ENCODE results near the gene DPEP3.

DNA sequence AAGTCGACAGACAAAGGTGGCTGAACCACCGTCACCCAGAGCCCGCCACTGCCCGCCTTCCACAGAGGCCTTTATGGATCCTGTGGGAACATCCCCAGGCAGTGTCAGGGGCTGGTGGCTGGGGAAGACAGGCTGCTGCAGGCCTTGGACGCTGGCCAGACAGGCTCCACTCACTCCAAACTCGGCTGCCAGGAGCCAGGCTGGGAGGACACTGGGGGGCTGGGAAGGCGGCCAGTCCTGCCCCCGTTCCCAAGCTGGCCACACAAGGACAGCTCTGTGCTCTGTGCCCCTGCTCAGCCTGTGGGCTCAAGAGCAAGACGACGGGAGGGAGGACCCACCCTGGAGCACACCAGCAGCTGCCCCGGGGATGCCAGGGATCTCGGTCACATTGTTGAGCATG lies 28.8 kb downstream of the DPEP3 start:
- TF ChIP-seq, protein P1, sequence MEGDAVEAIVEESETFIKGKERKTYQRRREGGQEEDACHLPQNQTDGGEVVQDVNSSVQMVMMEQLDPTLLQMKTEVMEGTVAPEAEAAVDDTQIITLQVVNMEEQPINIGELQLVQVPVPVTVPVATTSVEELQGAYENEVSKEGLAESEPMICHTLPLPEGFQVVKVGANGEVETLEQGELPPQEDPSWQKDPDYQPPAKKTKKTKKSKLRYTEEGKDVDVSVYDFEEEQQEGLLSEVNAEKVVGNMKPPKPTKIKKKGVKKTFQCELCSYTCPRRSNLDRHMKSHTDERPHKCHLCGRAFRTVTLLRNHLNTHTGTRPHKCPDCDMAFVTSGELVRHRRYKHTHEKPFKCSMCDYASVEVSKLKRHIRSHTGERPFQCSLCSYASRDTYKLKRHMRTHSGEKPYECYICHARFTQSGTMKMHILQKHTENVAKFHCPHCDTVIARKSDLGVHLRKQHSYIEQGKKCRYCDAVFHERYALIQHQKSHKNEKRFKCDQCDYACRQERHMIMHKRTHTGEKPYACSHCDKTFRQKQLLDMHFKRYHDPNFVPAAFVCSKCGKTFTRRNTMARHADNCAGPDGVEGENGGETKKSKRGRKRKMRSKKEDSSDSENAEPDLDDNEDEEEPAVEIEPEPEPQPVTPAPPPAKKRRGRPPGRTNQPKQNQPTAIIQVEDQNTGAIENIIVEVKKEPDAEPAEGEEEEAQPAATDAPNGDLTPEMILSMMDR (IDR thresholded peaks at IDR 0.05): no peak
- TF ChIP-seq POLR2A (IDR thresholded peaks at IDR 0.05): no peak
